Activated CD4-positive, alpha-beta memory T cell treated with anti-CD3 and anti-CD28 coated beads for 36 hours (primary cell): ENCODE data around the gene ATF4. TPM values are rescaled to one million over a fixed set of nuclear protein-coding genes. Genes with fewer than 3 reads are reported as not detected.

Source experiments
- CTCF ChIA-PET: fragments of 350-600 bp; sonication (Branson Sonifier 250); formaldehyde crosslinking; loops from one replicate; lab custom pipeline; 2021; ENCODE audit warnings: antibody characterized with exemption, inconsistent platforms; lab: Charles Lee
- POLR2A ChIA-PET: fragments of 350-600 bp; sonication (Branson Sonifier 250); formaldehyde crosslinking; loops from one replicate; lab custom pipeline; 2021; ENCODE audit warnings: antibody characterized with exemption; lab: Charles Lee
- DNase-seq: peaks from one replicate; pipeline ENCODE4 v3.0.0-alpha.2; 2020
- H3K27ac Mint-ChIP-seq: one replicate; pipeline ENCODE4 v1.8.0; 2021; ENCODE audit warnings: mixed read lengths
- H3K27me3 Mint-ChIP-seq: one replicate; pipeline ENCODE4 v1.8.0; 2021; ENCODE audit warnings: mixed read lengths
- H3K36me3 Mint-ChIP-seq: one replicate; pipeline ENCODE4 v1.8.0; 2021; ENCODE audit warnings: mixed read lengths
- H3K4me1 Mint-ChIP-seq: one replicate; pipeline ENCODE4 v1.8.0; 2021; ENCODE audit warnings: low read depth, mixed read lengths
- H3K4me3 Mint-ChIP-seq: one replicate; pipeline ENCODE4 v1.8.0; 2021; ENCODE audit warnings: mild to moderate bottlenecking, mixed read lengths
- H3K9me3 Mint-ChIP-seq: one replicate; pipeline ENCODE4 v1.8.0; 2021; ENCODE audit warnings: mixed read lengths
- intact Hi-C: fragments of 100-400 bp; cut with micrococcal nuclease; formaldehyde crosslinking; loops from one replicate; pipeline ENCODE4 v1.15.1; 2023
- total RNA-seq, 2 experiments: library from RNA; stranded (reverse); gene quantifications; one replicate each; pipeline ENCODE4 v1.2.3, GENCODE V29; 2021

Gene ATF4
- total RNA-seq, 2 experiments from 2014 or later: 437 to 455 TPM

GRCh38 chr22:39530116-39530515 is 9.8 kb downstream of the ATF4 start:
- H3K4me3 Mint-ChIP-seq: peak overlapping the region; percentile 1
- DNase-seq: no peak
- peaks cover 78% of the 10 kb centered on the region for H3K4me1 Mint-ChIP-seq
- H3K27me3 Mint-ChIP-seq: no peaks in the 10 kb centered on the region
- ChIA-PET CTCF (interaction anchor here (0.8 to 14.2 kb wide), 16 partner anchors 10 to 1478 kb away, joined by 3 to 387 read pairs (median 6); partner anchors contain the start of genes ATF4, MIEF1 and TAB1), POLR2A (interaction anchor here (0.8 to 4.3 kb wide), 7 partner anchors 10 to 219 kb away, joined by 3 to 43 read pairs (median 5); partner anchors contain the start of genes ATF4 and RPL3)
- peak overlapping the region; percentile 48 for H3K27ac Mint-ChIP-seq
- intact Hi-C loops: loop anchor here (5.0 to 10.0 kb wide), 4 partner anchors 358 to 775 kb away; partner anchors contain the start of genes SUN2 and TNRC6B
- peaks cover 42% of the 10 kb centered on the region for H3K36me3 Mint-ChIP-seq
- H3K9me3 Mint-ChIP-seq: no peaks in the 10 kb centered on the region

- Mint-ChIP-seq H3K27ac (peak overlapping the region; percentile 80), H3K4me3 (peak overlapping the region; percentile 91), H3K4me1 (peaks cover 71% of the 10 kb centered on the region), H3K36me3 (peaks cover 36% of the 10 kb centered on the region), H3K9me3 (no peaks in the 10 kb centered on the region), H3K27me3 (no peaks in the 10 kb centered on the region)
- intact Hi-C loops: loop anchor here (5.0 to 10.0 kb wide), 4 partner anchors 359 to 776 kb away; partner anchors contain the start of genes SUN2 and TNRC6B
- POLR2A ChIA-PET: interaction anchor here (0.8 to 4.3 kb wide), 5 partner anchors 8 to 220 kb away, joined by 3 to 43 read pairs (median 5); partner anchors contain the start of gene ATF4
- no peak for DNase-seq
- CTCF ChIA-PET: interaction anchor here (0.8 to 14.2 kb wide), 13 partner anchors 11 to 494 kb away, joined by 3 to 387 read pairs (median 7); partner anchors contain the start of genes ATF4, MIEF1 and TAB1
Observed at GRCh38 chr22:39530692-39531331, 10.4 kb downstream of the ATF4 start.

GRCh38 chr22:39532215-39533073 is 12.1 kb downstream of the ATF4 start, which contains the start of gene RPS19BP1:
Gene RPS19BP1 (minus strand): TSS chr22:39532748. CDS start chr22:39532738, 10 bp downstream.
- intact Hi-C loops: loop anchor here (1.0 to 10.0 kb wide), 10 partner anchors 12 to 814 kb away; partner anchors contain the start of genes ADSL, ATF4, MIEF1 and SUN2
- POLR2A ChIA-PET: interaction anchor here (1.0 to 1.5 kb wide), 4 partner anchors 10 to 216 kb away, joined by 3 to 8 read pairs (median 4); partner anchors contain the start of gene ATF4
- H3K9me3 Mint-ChIP-seq: no peaks in the 10 kb centered on the region
- H3K4me1 Mint-ChIP-seq: peaks cover 58% of the 10 kb centered on the region
- H3K4me3 Mint-ChIP-seq: peak within 1 kb of the TSS; percentile 91
- DNase-seq: peak; percentile 100
- peaks cover 34% of the 10 kb centered on the region for H3K36me3 Mint-ChIP-seq
- CTCF ChIA-PET: interaction anchor here (0.8 to 14.2 kb wide), 5 partner anchors 15 to 492 kb away, joined by 3 to 387 read pairs (median 3); no protein-coding TSS in a partner anchor
- peak within 1 kb of the TSS; percentile 80 for H3K27ac Mint-ChIP-seq
- no peaks in the 10 kb centered on the region for H3K27me3 Mint-ChIP-seq

- H3K36me3 Mint-ChIP-seq: peaks cover 27% of the 10 kb centered on the region
- no peaks in the 10 kb centered on the region for H3K9me3 Mint-ChIP-seq
- peaks cover 42% of the 10 kb centered on the region for H3K4me1 Mint-ChIP-seq
- H3K27me3 Mint-ChIP-seq: no peaks in the 10 kb centered on the region
- intact Hi-C loops: loop anchor here (5.0 to 10.0 kb wide), 4 partner anchors 362 to 779 kb away; partner anchors contain the start of genes SUN2 and TNRC6B
- peak overlapping the region; percentile 2 for H3K27ac Mint-ChIP-seq
- ChIA-PET POLR2A (interaction anchor here (0.8 to 1.6 kb wide), 4 partner anchors 14 to 510 kb away, joined by 3 to 7 read pairs (median 5); partner anchors contain the start of gene ATF4), CTCF (interaction anchor here (0.6 to 14.2 kb wide), 48 partner anchors 9 to 902 kb away, joined by 3 to 387 read pairs (median 5); partner anchors contain the start of gene MIEF1)
- no peak overlapping the region for H3K4me3 Mint-ChIP-seq
- no peak for DNase-seq
Observed at GRCh38 chr22:39534092-39534506, 13.7 kb downstream of the ATF4 start.

GRCh38 chr22:39534591-39535356 is 14.4 kb downstream of the ATF4 start:
- no peak overlapping the region for H3K27ac Mint-ChIP-seq
- no peaks in the 10 kb centered on the region for H3K9me3 Mint-ChIP-seq
- peaks cover 35% of the 10 kb centered on the region for H3K4me1 Mint-ChIP-seq
- ChIA-PET POLR2A (interaction anchor here (0.6 to 1.6 kb wide), 5 partner anchors 15 to 510 kb away, joined by 3 to 7 read pairs (median 4); partner anchors contain the start of gene ATF4), CTCF (interaction anchor here (0.6 to 14.2 kb wide), 54 partner anchors 8 to 902 kb away, joined by 3 to 387 read pairs (median 4); partner anchors contain the start of gene MIEF1)
- H3K36me3 Mint-ChIP-seq: peaks cover 20% of the 10 kb centered on the region
- peak; percentile 87 for DNase-seq
- H3K4me3 Mint-ChIP-seq: no peak overlapping the region
- intact Hi-C loops: loop anchor here (5.0 to 10.0 kb wide), 4 partner anchors 362 to 780 kb away; partner anchors contain the start of genes SUN2 and TNRC6B
- H3K27me3 Mint-ChIP-seq: no peaks in the 10 kb centered on the region

- intact Hi-C loops: loop anchor here (10.0 kb wide), 1 partner anchor 781 kb away; the partner anchor contains the start of gene SUN2
- ChIA-PET CTCF (interaction anchor here (0.7 to 14.2 kb wide), 35 partner anchors 8 to 812 kb away, joined by 3 to 387 read pairs (median 6); partner anchors contain the start of gene MIEF1), POLR2A (interaction anchor here (0.6 to 1.6 kb wide), 4 partner anchors 216 to 509 kb away, joined by 3 to 7 read pairs (median 5); no protein-coding TSS in a partner anchor)
- DNase-seq: no peak
- Mint-ChIP-seq H3K27me3 (no peaks in the 10 kb centered on the region), H3K4me3 (no peak overlapping the region), H3K9me3 (no peaks in the 10 kb centered on the region), H3K4me1 (peaks cover 30% of the 10 kb centered on the region), H3K36me3 (peaks cover 15% of the 10 kb centered on the region), H3K27ac (no peak overlapping the region)
Observed at GRCh38 chr22:39535357-39535725, 15.0 kb downstream of the ATF4 start.

- H3K9me3 Mint-ChIP-seq: no peaks in the 10 kb centered on the region
- H3K27ac Mint-ChIP-seq: no peak overlapping the region
- intact Hi-C loops: loop anchor here (10.0 kb wide), 1 partner anchor 781 kb away; the partner anchor contains the start of gene SUN2
- no peaks in the 10 kb centered on the region for H3K27me3 Mint-ChIP-seq
- DNase-seq: no peak
- H3K4me3 Mint-ChIP-seq: no peak overlapping the region
- POLR2A ChIA-PET: no interaction called here
- peaks cover 24% of the 10 kb centered on the region for H3K4me1 Mint-ChIP-seq
- peaks cover 11% of the 10 kb centered on the region for H3K36me3 Mint-ChIP-seq
- CTCF ChIA-PET: interaction anchor here (1.1 to 14.2 kb wide), 10 partner anchors 9 to 812 kb away, joined by 3 to 387 read pairs (median 12); no protein-coding TSS in a partner anchor
Observed at GRCh38 chr22:39535831-39536449, 15.6 kb downstream of the ATF4 start.

- CTCF ChIA-PET: interaction anchor here (1.0 to 10.5 kb wide), 3 partner anchors 487 to 504 kb away, joined by 3 to 206 read pairs (median 56); no protein-coding TSS in a partner anchor
- H3K27me3 Mint-ChIP-seq: no peaks in the 10 kb centered on the region
Observed at GRCh38 chr22:39536711-39537110, 16.3 kb downstream of the ATF4 start.

GRCh38 chr22:39537975-39538374 is 17.6 kb downstream of the ATF4 start:
- H3K4me3 Mint-ChIP-seq: no peak overlapping the region
- H3K27me3 Mint-ChIP-seq: no peaks in the 10 kb centered on the region
- no peaks in the 10 kb centered on the region for H3K36me3 Mint-ChIP-seq
- CTCF ChIA-PET: interaction anchor here (5.0 to 10.5 kb wide), 2 partner anchors 486 to 498 kb away, joined by 56 to 206 read pairs; no protein-coding TSS in a partner anchor
- H3K9me3 Mint-ChIP-seq: no peaks in the 10 kb centered on the region
- H3K27ac Mint-ChIP-seq: no peak overlapping the region
- no peak for DNase-seq
- peaks cover 7% of the 10 kb centered on the region for H3K4me1 Mint-ChIP-seq
- intact Hi-C loops: loop anchor here (10.0 kb wide), 1 partner anchor 783 kb away; the partner anchor contains the start of gene SUN2
- POLR2A ChIA-PET: no interaction called here

More at GRCh38 chr22:39536711-39537110, 16.3 kb downstream of the ATF4 start:
- Mint-ChIP-seq H3K4me3 (no peak overlapping the region), H3K4me1 (peaks cover 16% of the 10 kb centered on the region), H3K36me3 (peaks cover 7% of the 10 kb centered on the region), H3K9me3 (no peaks in the 10 kb centered on the region), H3K27ac (no peak overlapping the region)
- intact Hi-C loops: loop anchor here (10.0 kb wide), 1 partner anchor 782 kb away; the partner anchor contains the start of gene SUN2
- DNase-seq: no peak
- POLR2A ChIA-PET: no interaction called here
